Subcutaneous adipose tissue (tissue), 4 donors: ENCODE data around the gene LSAMP. TPM values are rescaled to one million over a fixed set of nuclear protein-coding genes. Genes with fewer than 3 reads are reported as not detected.

Experiments used
- CTCF ChIP-seq: fragments of 450-650 bp; IDR thresholded peaks from one replicate; pipeline ENCODE4 v1.5.1; 2016; ENCODE audit warnings: low read depth, mild to moderate bottlenecking, control low read depth, antibody characterized with exemption, moderate library complexity
- total RNA-seq, 4 donors: library from RNA; depleted of rRNA; stranded (reverse); fragments of >200 nt; gene quantifications; one replicate each; pipeline ENCODE4 v1.1.0, GENCODE V29; 2016

LSAMP gene
- total RNA-seq, 4 donors from 2014 or later = 0.38 to 1.7 (median 0.71) TPM

GRCh38 chr3:116260491-116260890 lies 184.8 kb downstream of the LSAMP start:
- no peak for TF ChIP-seq CTCF

DNA sequence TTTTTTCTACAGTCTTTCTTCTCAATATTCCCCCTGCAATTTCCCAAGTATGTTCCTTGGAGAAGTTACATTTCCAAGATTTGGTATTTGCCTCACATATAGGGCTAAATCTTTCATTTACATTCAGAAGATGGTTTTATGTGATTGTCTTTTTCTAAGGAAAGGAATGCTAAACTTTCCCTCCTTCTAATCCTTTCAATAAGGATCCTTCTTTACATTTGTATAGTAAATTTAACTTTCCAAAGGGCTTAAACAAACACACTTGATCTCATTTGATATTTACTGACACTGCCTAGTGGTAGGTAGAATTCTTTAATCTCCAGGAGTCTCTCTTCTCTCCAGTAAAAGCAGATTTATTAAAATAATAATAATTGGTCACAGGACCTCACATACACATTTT lies 185.3 kb downstream of the LSAMP start:
- TF ChIP-seq CTCF = no peak

GRCh38 chr3:116256843-116257485 lies 188.3 kb downstream of the LSAMP start:
- no peak for TF ChIP-seq CTCF

- TF ChIP-seq CTCF = no peak
Observed at GRCh38 chr3:116254541-116254940, 190.7 kb downstream of the LSAMP start.

- no peak for TF ChIP-seq CTCF
Observed at GRCh38 chr3:116253511-116253910, 191.8 kb downstream of the LSAMP start.

DNA sequence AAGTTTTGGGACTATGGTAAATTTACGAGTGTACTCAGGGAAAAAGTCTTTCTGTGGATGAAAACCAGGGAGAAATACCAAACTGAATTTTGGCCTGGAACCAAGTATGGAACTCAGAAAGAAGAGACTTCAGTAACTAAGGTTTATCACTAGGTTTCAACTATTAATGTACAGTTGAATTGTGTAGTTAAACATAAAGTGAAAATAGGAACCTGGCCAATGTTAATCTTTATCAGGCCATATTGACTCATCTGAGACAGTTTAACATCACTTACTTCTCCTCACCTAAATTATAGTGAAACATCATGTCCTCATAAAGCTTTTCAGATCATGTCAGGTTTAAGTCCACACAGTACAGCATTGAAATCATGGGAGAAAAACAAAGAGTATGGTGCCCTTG lies 197.7 kb downstream of the LSAMP start:
- no peak for TF ChIP-seq CTCF

- no peak for TF ChIP-seq CTCF
Observed at GRCh38 chr3:116246406-116246980, 198.8 kb downstream of the LSAMP start.
